CD4-positive, alpha-beta T cell treated with Interleukin-17A for 4 hours (primary cell): ENCODE measurements around the gene NOX5.
"Not testable (repeated sequence)": the region's sequence is repeated elsewhere in the genome, so short reads cannot be mapped to it uniquely, and the experiment has no call there.

Source experiments
- DNase-seq: peaks from one replicate; pipeline ENCODE4 v3.0.0-alpha.2; 2020; ENCODE audit warnings: mixed read lengths

Gene NOX5, protein sequence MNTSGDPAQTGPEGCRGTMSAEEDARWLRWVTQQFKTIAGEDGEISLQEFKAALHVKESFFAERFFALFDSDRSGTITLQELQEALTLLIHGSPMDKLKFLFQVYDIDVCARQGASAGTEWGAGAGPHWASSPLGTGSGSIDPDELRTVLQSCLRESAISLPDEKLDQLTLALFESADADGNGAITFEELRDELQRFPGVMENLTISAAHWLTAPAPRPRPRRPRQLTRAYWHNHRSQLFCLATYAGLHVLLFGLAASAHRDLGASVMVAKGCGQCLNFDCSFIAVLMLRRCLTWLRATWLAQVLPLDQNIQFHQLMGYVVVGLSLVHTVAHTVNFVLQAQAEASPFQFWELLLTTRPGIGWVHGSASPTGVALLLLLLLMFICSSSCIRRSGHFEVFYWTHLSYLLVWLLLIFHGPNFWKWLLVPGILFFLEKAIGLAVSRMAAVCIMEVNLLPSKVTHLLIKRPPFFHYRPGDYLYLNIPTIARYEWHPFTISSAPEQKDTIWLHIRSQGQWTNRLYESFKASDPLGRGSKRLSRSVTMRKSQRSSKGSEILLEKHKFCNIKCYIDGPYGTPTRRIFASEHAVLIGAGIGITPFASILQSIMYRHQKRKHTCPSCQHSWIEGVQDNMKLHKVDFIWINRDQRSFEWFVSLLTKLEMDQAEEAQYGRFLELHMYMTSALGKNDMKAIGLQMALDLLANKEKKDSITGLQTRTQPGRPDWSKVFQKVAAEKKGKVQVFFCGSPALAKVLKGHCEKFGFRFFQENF

GRCh38 chr15:69014454-69014853 is at the start of gene NOX5:
Gene NOX5 (plus strand): TSS chr15:69014695. CDS start chr15:69014736, 41 bp downstream.
- no peak for DNase-seq

DNA sequence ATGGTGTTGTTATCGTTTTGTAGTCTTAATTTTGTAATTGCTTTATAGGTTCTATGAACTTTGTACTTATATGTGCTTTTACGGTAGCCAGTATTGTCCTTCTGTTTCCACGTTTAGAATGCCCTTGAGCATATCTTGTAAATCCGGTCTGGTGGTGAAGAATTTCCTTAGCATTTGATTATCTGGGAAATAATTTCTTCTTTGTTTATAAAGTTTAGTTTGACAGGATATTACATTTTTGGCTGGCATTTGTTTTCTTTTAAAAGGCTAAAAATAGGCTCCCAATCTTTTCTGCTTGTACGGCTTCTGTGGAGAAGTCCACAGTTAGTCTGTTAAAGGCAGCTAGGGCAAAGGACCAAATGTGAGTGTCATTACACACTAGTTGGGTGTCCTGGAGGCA is 47.5 kb upstream of the NOX5 start:
- no peak for DNase-seq

DNA sequence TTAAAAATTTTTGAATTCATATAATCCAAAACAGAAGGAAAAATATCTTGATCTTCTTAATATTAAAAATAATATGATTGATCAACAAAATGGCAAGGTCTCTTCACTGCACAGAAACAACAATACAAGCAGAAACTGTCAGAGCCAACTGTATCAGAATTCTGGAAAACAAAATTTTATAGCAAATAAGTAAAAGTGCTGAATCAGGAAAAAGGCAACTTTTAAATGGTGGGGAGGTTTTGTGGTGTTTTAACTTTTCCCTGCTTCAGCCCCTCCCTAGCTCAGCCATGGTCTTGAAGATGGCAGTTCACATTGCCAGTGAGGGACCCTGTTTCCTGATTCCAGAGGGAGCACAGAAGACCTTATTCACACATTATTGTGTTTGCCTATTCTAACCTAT is 46.5 kb upstream of the NOX5 start:
- DNase-seq: no peak

GRCh38 chr15:68969298-68969697 is 45.2 kb upstream of the NOX5 start:
- no peak for DNase-seq

- no peak for DNase-seq
These were observed 42.1 kb upstream of the NOX5 start for GRCh38 chr15:68972201-68973065.

- DNase-seq: not testable (repeated sequence)
These were observed 38.8 kb upstream of the NOX5 start for GRCh38 chr15:68975651-68976160.

DNA sequence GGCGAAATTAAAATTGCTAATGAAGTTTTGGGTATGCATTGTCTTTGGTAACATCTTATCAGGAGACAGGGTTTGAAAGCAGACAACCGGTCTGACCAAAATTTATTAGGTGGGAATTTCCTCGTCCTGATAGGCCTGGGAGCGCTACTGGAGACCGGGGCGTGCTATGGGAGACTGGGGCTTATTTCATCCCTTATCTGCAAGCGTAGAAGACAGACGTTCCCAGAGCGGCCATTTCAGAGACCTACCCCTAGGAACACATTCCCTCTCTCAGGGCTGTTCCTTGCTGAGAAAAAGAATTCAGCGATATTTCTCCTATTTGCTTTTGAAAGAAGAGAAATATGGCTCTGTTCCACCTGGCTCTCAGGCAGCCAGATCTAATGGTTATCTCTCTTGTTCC is 37.1 kb upstream of the NOX5 start:
- not testable (repeated sequence) for DNase-seq

DNA sequence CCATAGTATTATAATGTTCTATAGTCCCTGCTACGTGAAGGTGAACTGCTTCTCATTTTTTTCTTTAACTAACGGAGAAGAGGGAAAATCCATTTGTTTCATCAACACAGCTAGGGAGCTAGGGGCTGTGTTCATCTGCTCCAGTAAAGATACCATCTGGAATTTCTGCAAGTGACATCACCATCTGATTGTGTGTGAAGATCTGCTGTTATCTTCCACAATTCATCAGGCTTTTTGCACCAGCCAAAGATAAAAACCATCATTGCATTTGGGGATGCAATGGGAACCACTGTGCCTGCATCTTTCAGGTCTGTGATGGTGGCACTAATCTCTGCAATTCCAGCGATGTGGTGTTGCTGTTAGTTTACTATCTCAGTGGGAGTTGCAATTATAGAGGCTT is 35.5 kb upstream of the NOX5 start:
- no peak for DNase-seq

GRCh38 chr15:68979816-68980215 is 34.7 kb upstream of the NOX5 start:
- no peak for DNase-seq

DNA sequence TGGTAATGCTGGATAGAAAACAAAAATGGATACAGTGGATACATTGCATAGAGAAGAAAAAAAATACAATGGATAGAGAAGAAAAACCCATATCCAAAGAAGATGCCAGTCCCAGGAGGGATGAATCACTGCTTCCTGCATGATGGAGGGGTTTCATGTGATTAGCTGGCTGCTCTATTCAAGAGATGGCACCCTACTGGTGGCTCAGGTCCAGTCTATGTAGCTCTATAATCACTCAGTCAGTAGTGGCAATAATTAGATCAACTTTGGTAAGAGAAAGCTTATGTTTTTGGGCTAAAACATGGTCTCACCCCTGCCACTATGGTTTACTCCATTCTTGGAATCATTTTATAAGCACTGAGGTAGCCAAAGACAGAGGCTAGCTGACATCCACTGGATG is 33.7 kb upstream of the NOX5 start:
- DNase-seq: no peak

DNA sequence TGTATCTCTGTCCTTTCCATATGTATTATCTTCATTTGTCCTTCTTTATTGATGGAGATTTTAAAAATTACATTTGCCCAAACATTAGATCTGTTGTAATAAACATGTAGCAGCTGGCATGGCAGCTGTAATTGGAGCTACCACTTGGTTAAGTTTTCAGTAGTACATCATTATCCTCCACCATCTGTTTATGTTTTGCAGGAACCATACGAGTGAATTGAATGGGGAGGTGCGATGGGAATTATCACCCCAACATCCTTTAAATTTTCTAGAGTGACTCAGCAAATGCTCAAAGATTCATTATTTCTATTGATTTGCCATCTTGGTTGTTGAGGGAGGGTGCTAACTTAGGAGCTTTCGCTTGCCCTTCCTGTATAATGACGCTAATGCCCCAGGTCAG is 32.6 kb upstream of the NOX5 start:
- no peak for DNase-seq

- DNase-seq: no peak
These were observed 31.4 kb upstream of the NOX5 start for GRCh38 chr15:68982976-68983563.

DNA sequence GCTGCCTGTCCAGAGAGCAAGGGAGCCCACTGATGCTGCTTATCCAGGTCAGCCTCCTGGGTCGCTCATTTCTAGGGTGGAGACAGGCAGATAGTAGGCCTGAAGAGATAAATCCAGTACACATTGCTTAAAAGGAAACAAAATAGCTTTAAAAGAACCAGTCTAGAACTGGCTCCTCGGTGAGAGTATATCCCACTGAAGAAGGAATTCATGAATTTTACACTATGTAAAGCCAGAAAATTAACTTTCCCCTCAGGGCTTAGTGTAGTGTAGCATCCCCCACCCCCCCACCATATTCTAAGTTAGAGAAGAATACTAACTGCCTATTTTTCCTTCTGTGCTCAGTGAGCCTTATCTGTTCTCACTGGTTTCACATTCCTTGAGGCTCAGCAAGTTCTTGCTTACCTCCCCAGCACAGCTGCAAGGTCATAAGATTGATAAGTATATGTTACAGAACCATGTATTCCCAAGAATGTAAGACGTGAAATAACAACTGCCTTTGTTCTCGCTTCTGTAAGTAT is 30.5 kb upstream of the NOX5 start:
- DNase-seq: no peak

DNA sequence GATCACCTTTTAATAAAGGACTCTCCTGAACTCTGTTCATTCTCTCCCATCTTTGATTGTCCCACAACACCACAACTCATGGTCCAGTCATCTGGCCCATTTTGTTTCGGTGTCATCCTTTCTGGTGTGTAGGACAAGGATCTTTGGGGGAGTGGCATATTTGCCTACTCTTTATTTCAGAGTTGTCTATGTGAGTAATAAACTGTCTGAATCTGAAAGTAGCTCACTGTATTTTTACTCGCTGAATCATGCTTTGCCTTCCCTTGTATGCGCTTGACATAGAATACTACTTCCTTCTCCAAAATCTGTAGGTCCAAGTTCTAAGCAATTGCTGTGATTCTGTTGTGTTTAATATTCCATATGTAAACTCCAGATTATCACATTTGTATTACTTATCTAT is 29.9 kb upstream of the NOX5 start:
- no peak for DNase-seq

- no peak for DNase-seq
These were observed 29.1 kb upstream of the NOX5 start for GRCh38 chr15:68985361-68985891.

GRCh38 chr15:68986322-68986721 is 28.2 kb upstream of the NOX5 start:
- no peak for DNase-seq

DNA sequence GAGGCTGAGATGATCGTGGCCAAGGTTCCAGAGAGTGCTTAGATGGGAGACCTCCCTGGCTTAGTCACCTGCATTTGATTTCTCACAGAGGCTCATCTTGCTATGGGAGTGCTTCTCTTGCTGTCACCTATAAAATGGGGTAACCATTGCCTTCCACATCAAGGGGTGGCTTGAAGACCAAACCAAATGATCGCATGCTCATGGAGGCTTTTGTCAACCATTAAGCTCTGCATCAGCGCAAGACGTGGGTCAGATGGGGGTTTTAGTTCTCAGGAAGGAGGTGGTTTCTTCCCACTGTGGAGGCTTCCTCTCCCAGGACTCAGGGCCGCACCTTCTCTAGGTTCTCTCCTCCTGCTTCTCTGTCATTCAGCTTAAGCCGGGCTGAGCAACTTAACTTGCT is 27.4 kb upstream of the NOX5 start:
- DNase-seq: no peak

GRCh38 chr15:68987676-68988075 is 26.8 kb upstream of the NOX5 start:
- no peak for DNase-seq

DNA sequence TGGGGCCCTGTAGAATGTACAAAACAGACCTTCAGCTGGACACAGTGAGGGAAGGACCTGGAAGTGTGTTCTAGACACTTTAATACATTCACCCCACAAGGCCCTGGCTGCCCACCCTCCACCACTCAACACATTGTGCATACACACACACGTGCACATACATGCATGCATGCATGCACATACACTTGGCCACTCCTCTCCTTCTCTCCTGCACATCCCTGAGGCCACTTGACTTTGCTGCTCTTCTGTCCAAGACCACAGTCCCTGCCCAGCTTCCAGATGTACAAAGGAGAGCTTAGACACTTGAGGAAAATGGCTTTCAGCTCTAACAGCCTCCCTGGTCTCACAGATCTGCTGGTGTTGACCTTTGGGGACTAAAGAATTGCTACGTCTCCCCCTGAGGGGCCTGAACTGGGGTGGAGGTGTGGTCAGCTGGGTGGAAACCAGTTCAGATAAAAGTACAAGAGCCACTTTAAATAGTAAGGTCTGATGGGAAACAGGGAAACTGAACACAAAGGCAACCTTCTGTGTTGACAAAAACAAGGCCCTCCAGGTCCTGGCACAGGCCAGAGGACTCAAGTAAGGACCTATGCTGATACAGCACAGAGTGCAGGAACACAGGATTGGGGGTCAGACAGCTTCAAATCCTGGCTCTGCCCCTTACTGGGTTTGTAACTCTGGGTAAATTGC is 24.8 kb upstream of the NOX5 start:
- DNase-seq: no peak

GRCh38 chr15:68990231-68990991 is 24.1 kb upstream of the NOX5 start:
- no peak for DNase-seq
